Body of pancreas (tissue), 4 donors: Measurements from ENCODE around the gene ALG14.

ENCODE experiments used
- CTCF ChIP-seq, 7 experiments: fragments of 450-650 bp in 4 of 7; fragments of 200-600 bp in 3 of 7; sonication (generic) in 3 of 7; IDR thresholded peaks; one replicate each; pipeline ENCODE4 v1.5.1; 2016 to 2019; ENCODE audit warnings: antibody characterized with exemption in 7 of 7
- POLR2A ChIP-seq, 3 donors: fragments of 450-650 bp; IDR thresholded peaks; one replicate each; pipeline ENCODE4 v1.6.1; 2016; ENCODE audit warnings: antibody characterized with exemption in 3 of 3, mild to moderate bottlenecking in 2 of 3

GRCh38 chr1:95061445-95062006, 11.2 kb downstream of the ALG14 start:
- TF ChIP-seq CTCF (IDR thresholded peaks at IDR 0.05) (no peak), POLR2A (IDR thresholded peaks at IDR 0.05) (no peak)
